ENCODE results near the gene DMBT1.

The DMBT1 gene

DNA sequence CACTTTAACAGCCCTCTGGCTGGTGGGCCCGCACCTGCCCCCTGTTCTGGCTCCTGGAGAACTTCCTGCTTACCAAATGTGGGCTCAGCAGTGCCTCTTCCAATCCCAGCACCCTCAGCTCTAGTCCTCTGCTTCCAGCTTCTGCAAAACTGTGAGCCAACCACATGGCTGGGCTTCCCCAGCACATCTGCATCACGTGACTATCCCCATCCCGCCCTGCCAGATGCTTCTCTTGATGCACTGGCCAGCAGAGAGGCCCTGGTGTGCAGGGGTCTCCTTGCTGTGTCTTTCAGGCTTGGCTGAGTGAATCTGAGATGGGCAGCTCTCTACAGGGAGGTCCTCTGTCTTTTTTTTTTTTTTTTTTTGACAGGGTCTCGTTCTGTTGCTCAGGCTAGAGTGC is 43.8 kb upstream of the DMBT1 start:
- CTCF ChIA-PET, result no interaction called here
- POLR2A ChIA-PET, result no interaction called here

DNA sequence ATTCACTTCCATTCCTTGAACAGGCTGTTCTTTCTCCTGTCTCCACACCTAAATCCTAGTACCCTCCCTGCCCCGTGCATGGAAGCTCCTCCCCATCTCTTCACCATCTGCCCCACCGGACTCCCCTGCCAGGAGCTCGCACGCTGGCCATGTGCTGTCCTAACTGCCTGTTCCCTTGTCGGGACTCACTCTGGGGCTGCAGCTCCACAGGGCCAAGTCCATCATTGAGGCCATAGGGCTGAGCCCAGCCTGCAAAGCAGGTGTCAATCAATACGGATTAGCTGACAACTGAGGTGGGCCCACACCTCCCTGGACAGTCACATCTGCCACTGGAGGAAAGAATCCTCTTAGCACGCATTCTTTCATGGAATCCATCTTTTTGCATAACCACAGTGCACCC is 41.4 kb upstream of the DMBT1 start:
- POLR2A ChIA-PET, result no interaction called here
- CTCF ChIA-PET, result no interaction called here
- TF ChIP-seq, protein P1, sequence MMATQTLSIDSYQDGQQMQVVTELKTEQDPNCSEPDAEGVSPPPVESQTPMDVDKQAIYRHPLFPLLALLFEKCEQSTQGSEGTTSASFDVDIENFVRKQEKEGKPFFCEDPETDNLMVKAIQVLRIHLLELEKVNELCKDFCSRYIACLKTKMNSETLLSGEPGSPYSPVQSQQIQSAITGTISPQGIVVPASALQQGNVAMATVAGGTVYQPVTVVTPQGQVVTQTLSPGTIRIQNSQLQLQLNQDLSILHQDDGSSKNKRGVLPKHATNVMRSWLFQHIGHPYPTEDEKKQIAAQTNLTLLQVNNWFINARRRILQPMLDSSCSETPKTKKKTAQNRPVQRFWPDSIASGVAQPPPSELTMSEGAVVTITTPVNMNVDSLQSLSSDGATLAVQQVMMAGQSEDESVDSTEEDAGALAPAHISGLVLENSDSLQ (IDR thresholded peaks at IDR 0.05), result peak; percentile 15; the same call in 1 of the 2 replicates
- TF ChIP-seq SP1 (IDR thresholded peaks at IDR 0.05), result no peak
- no peak for DNase-seq (ENCODE audit: extremely low spot score)

More for the DNA sequence above, 43.8 kb upstream of the DMBT1 start:
- TF ChIP-seq SUZ12 (IDR thresholded peaks at IDR 0.05) (no peak), BHLHE40 (IDR thresholded peaks at IDR 0.05; ENCODE audit: borderline replicate concordance) (no peak), FOXK2 (IDR thresholded peaks at IDR 0.05) (no peak), CTBP1 (IDR thresholded peaks at IDR 0.05; ENCODE audit: borderline replicate concordance) (no peak), ZNF384 (IDR thresholded peaks at IDR 0.05) (no peak), FOXM1 (IDR thresholded peaks at IDR 0.05; ENCODE audit: borderline replicate concordance) (no peak), SP1 (IDR thresholded peaks at IDR 0.05) (no peak)
- no peak for DNase-seq (ENCODE audit: extremely low spot score)

DNA sequence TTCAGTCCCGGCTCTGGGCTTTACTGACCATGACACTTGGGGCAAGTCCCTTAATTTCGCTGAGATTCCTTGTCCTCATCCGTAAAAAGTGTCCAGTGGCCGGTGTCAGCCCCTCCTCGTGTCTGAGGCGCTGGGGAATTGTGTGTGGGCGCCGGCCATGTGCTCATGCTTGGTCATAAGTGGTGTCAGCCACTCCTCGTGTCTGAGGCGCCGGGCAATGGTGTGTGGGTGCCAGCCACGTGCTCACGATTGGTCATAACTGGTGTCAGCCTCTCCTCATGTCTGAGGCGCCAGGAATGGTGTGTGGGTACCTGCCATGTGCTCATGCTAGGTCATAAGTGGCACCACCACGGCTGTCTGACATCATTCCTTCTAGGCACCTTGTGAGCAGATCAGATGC is 40.7 kb upstream of the DMBT1 start:
- TF ChIP-seq ZNF384 (IDR thresholded peaks at IDR 0.05) (no peak), HDGF (IDR thresholded peaks at IDR 0.05; ENCODE audit: borderline replicate concordance) (no peak), SP1 (IDR thresholded peaks at IDR 0.05) (no peak), LEF1 (IDR thresholded peaks at IDR 0.05; ENCODE audit: borderline replicate concordance) (no peak), FOXM1 (IDR thresholded peaks at IDR 0.05; ENCODE audit: borderline replicate concordance) (no peak), CTBP1 (IDR thresholded peaks at IDR 0.05; ENCODE audit: borderline replicate concordance) (no peak), SUZ12 (IDR thresholded peaks at IDR 0.05) (no peak), NFRKB (IDR thresholded peaks at IDR 0.05) (no peak), FOXA1 (IDR thresholded peaks at IDR 0.05) (no peak), FOXK2 (IDR thresholded peaks at IDR 0.05) (no peak), TARDBP (IDR thresholded peaks at IDR 0.05) (no peak), ARNT (IDR thresholded peaks at IDR 0.05) (no peak), ELF4 (IDR thresholded peaks at IDR 0.05) (no peak), L3MBTL2 (conservative IDR thresholded peaks at IDR 0.05) (no peak), BHLHE40 (IDR thresholded peaks at IDR 0.05; ENCODE audit: borderline replicate concordance) (no peak)
- TF ChIP-seq, protein P1 (IDR thresholded peaks at IDR 0.05), result no peak
- CTCF ChIA-PET, result no interaction called here
- no peak for DNase-seq (ENCODE audit: extremely low spot score)
- POLR2A ChIA-PET, result no interaction called here

DNA sequence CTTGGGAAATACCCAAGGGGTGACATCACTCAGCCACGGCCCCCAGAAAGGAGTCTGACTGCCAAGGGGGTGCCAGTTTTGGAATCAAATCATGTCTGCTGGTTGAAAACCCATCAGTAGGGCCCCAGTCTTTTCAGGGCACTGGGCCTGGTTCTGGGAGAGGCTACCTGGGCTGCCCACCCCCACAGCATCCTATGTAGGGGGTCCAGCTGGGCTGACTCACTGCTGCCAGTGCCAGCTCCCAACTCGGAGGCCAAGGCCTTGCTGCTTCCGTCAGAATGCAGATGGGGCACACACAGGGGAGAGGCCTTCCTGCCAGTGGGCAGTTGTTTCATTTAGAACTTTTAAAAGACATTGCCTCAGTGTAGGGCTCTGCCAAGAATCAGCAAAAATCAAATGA is 39.5 kb upstream of the DMBT1 start:
- DNase-seq (ENCODE audit: extremely low spot score), result no peak
- no peak for TF ChIP-seq L3MBTL2 (conservative IDR thresholded peaks at IDR 0.05)
- TF ChIP-seq NFRKB (IDR thresholded peaks at IDR 0.05), result no peak
- no peak for TF ChIP-seq TARDBP (IDR thresholded peaks at IDR 0.05)
- TF ChIP-seq SUZ12 (IDR thresholded peaks at IDR 0.05), result no peak
- ChIA-PET CTCF (no interaction called here), POLR2A (no interaction called here)

DNA sequence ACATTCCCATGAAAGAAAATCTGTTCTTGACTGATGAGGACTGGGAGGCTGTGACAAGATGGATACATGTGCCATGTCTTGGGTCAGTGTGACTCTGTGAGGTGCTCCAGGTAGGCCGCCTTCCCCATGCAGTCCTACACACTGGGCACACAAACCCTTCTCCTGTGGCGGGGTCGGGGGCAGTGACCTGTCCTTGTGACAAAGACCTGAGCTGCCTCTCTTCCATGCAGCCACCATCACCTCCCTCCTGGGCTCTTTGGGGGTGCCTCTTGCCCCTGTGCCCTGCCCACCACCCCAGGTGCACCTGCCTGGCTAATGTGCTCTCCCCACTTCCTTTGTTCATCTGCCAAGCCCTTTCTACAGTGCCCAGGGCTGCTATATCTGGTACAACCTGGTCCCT is 35.7 kb upstream of the DMBT1 start:
- POLR2A ChIA-PET, result no interaction called here
- no peak for TF ChIP-seq LEF1 (IDR thresholded peaks at IDR 0.05; ENCODE audit: borderline replicate concordance)
- TF ChIP-seq, protein P1 (IDR thresholded peaks at IDR 0.05), result no peak
- no peak for TF ChIP-seq FOXK2 (IDR thresholded peaks at IDR 0.05)
- no peak for DNase-seq (ENCODE audit: extremely low spot score)
- CTCF ChIA-PET, result no interaction called here

DNA sequence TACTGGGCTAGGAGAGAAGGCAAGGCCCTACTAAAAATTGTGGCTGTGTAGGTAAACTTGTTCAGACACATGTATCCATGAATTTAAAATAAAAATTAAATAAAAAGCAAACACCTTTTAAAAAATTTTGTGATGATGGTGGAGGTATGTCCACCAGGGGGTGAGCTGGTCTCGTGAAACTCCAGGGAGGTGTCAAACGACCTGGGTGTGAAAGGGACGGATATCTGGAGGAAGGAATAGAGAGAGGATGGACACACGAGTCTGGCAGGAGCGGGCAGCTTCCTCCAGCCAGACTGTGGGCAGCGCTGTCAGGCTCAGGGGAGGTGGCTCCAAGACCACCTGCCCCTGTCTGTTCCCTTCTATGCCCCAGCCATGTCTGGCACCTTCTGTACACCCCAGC is 34.8 kb upstream of the DMBT1 start:
- POLR2A ChIA-PET, result no interaction called here

DNA sequence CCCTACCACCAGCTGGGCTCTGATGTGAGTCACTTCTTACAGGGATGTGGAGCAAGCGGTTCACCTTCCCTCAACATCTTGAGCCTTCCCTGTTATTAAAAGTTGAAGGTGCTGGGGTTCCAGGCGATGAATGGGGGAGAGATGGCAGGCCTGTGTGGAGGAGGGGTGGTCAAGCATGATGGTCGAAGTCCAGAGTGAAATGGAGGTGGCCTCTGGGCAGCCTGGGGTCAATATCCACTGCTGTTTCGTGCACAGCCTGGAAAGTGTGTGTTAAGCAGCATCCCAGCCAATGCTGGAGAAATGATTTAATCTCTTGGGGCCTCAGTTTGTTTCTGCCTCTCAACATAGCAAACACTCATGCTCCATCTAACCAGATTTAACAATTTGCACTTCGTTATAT is 33.7 kb upstream of the DMBT1 start:
- ChIA-PET POLR2A (no interaction called here), CTCF (no interaction called here)
- no peak for TF ChIP-seq ELF4 (IDR thresholded peaks at IDR 0.05)
- no peak for TF ChIP-seq SUZ12 (IDR thresholded peaks at IDR 0.05)
- no peak for TF ChIP-seq ARNT (IDR thresholded peaks at IDR 0.05)
- no peak for TF ChIP-seq NFRKB (IDR thresholded peaks at IDR 0.05)
- no peak for TF ChIP-seq LEF1 (IDR thresholded peaks at IDR 0.05; ENCODE audit: borderline replicate concordance)
- TF ChIP-seq FOXA1 (IDR thresholded peaks at IDR 0.05), result no peak
- TF ChIP-seq FOXK2 (IDR thresholded peaks at IDR 0.05), result no peak
- TF ChIP-seq CTBP1 (IDR thresholded peaks at IDR 0.05; ENCODE audit: borderline replicate concordance), result no peak
- TF ChIP-seq BHLHE40 (IDR thresholded peaks at IDR 0.05; ENCODE audit: borderline replicate concordance), result no peak
- TF ChIP-seq FOXM1 (IDR thresholded peaks at IDR 0.05; ENCODE audit: borderline replicate concordance), result no peak
- TF ChIP-seq TARDBP (IDR thresholded peaks at IDR 0.05), result no peak
- TF ChIP-seq SP1 (IDR thresholded peaks at IDR 0.05), result no peak
- DNase-seq (ENCODE audit: extremely low spot score), result no peak

More for the DNA sequence above, 34.8 kb upstream of the DMBT1 start:
- TF ChIP-seq SP1 (IDR thresholded peaks at IDR 0.05) (no peak), BHLHE40 (IDR thresholded peaks at IDR 0.05; ENCODE audit: borderline replicate concordance) (no peak), NFRKB (IDR thresholded peaks at IDR 0.05) (no peak), FOXM1 (IDR thresholded peaks at IDR 0.05; ENCODE audit: borderline replicate concordance) (no peak), SUZ12 (IDR thresholded peaks at IDR 0.05) (no peak), ARNT (IDR thresholded peaks at IDR 0.05) (no peak), L3MBTL2 (conservative IDR thresholded peaks at IDR 0.05) (no peak)
- TF ChIP-seq, protein P1 (IDR thresholded peaks at IDR 0.05), result no peak
- CTCF ChIA-PET, result no interaction called here
- peak; percentile 34 for DNase-seq (ENCODE audit: extremely low spot score)

Measured in HEK293T (cell line).